PFSK-1 (cell line): ENCODE results near the gene NOS1.

Experiments used
- POLR2AphosphoS5 ChIP-seq: IDR thresholded peaks from 2 replicates; pipeline ENCODE4 v1.6.1; 2012; ENCODE audit warnings: low read depth, mild to moderate bottlenecking, control low read depth, low read length, moderate library complexity
- REST ChIP-seq, 2 experiments: IDR thresholded peaks; 2 replicates each; pipeline versions ENCODE4 v1.6.1 to v1.8.0; 2011 to 2012; ENCODE audit warnings: low read depth in 2 of 2, low read length in 2 of 2, control low read depth in 1 of 2, inconsistent platforms in 1 of 2, mild to moderate bottlenecking in 1 of 2, moderate library complexity in 1 of 2; ENCODE audit not compliant: insufficient read depth in 1 of 2
- TAF1 ChIP-seq: IDR thresholded peaks from 2 replicates; pipeline ENCODE4 v1.6.1; 2012; ENCODE audit warnings: low read length, control low read depth, borderline replicate concordance; ENCODE audit not compliant: insufficient read depth

- TF ChIP-seq POLR2AphosphoS5: no peak
- no peak for TF ChIP-seq REST (IDR thresholded peaks at IDR 0.05; ENCODE audit: insufficient read depth in 1 of 2, low read depth in 2 of 2, low read length in 2 of 2)
- TF ChIP-seq TAF1: no peak
These were observed 171.7 kb downstream of the NOS1 start for GRCh38 chr12:117189725-117190209.
